GM23338 (cell line): ENCODE measurements around the gene RELL2.

Experiments
- CREB1 ChIP-seq: fragments of 250-450 bp; sonication (Bioruptor Pico); IDR thresholded peaks from 2 replicates; pipeline ENCODE4 v1.5.0; 2020; ENCODE audit warnings: low read depth, mild to moderate bottlenecking, moderate library complexity
- EZH2 ChIP-seq: fragments of 200-600 bp; sonication (generic); IDR thresholded peaks from one replicate; pipeline ENCODE4 v1.8.0; 2017; ENCODE audit warnings: antibody characterized with exemption, mild to moderate bottlenecking, low read depth; ENCODE audit not compliant: unreplicated experiment
- EZH2phosphoT487 ChIP-seq: fragments of 200-600 bp; sonication (generic); IDR thresholded peaks from one replicate; pipeline ENCODE4 v1.8.1; 2018; ENCODE audit warnings: antibody characterized with exemption; ENCODE audit not compliant: unreplicated experiment
- JUNB ChIP-seq: IDR thresholded peaks from one replicate; pipeline ENCODE4 v1.6.1; 2016; ENCODE audit warnings: antibody characterized with exemption; ENCODE audit not compliant: unreplicated experiment
- NANOG ChIP-seq: IDR thresholded peaks from 2 replicates; pipeline ENCODE4 v1.6.1; 2016; ENCODE audit warnings: antibody characterized with exemption, borderline replicate concordance
- POLR2AphosphoS5 ChIP-seq: IDR thresholded peaks from 2 replicates; pipeline ENCODE4 v1.6.1; 2016; ENCODE audit warnings: antibody characterized with exemption, low read depth
- ZNF331 ChIP-seq: fragments of 250-450 bp; sonication (Bioruptor Pico); IDR thresholded peaks from 2 replicates; pipeline ENCODE4 v1.5.0; 2020; ENCODE audit warnings: low read depth, mild to moderate bottlenecking, moderate library complexity
- TF ChIP-seq, protein P1 (sequence below), 2 experiments: fragments of 200-600 bp in 1 of 2; sonication (generic) in 1 of 2; conservative IDR thresholded peaks; 2 replicates each; pipeline versions ENCODE4 v1.5.1 to v1.6.1; 2016 to 2017; ENCODE audit warnings: antibody characterized with exemption in 2 of 2, low read depth in 2 of 2, mild to moderate bottlenecking in 2 of 2, moderate library complexity in 1 of 2
- TF ChIP-seq, protein P2 (sequence below): IDR thresholded peaks from 2 replicates; pipeline ENCODE4 v1.6.1; 2016; ENCODE audit warnings: antibody characterized with exemption
- TF ChIP-seq, protein P3 (sequence below): IDR thresholded peaks from one replicate; pipeline ENCODE4 v1.6.1; 2018; ENCODE audit warnings: antibody characterized with exemption; ENCODE audit not compliant: unreplicated experiment

DNA sequence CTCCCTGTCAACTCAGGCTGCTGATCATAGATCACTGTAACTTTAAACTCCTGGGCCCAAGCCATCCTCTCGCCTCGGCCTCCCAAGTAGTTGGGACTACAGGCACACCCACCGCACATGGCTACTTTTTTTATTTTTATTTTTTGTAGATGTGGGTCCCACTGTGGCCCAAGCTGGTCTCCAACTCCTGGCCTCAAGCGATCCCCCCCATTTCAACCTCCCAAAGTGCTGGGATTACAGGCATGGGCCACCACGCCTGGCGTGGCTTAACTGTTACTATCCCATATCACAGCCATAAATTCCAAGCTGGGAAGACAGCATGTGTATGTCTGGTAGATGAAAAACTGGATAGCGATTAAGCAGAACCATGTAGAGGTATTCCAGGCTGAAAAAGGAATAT lies 1.2 kb upstream of the RELL2 start:
- TF ChIP-seq EZH2 (no peak), CREB1 (no peak), POLR2AphosphoS5 (no peak), EZH2phosphoT487 (no peak), ZNF331 (CRISPR knock-in tag) (no peak), JUNB (no peak), NANOG (no peak)
- TF ChIP-seq, protein P1, sequence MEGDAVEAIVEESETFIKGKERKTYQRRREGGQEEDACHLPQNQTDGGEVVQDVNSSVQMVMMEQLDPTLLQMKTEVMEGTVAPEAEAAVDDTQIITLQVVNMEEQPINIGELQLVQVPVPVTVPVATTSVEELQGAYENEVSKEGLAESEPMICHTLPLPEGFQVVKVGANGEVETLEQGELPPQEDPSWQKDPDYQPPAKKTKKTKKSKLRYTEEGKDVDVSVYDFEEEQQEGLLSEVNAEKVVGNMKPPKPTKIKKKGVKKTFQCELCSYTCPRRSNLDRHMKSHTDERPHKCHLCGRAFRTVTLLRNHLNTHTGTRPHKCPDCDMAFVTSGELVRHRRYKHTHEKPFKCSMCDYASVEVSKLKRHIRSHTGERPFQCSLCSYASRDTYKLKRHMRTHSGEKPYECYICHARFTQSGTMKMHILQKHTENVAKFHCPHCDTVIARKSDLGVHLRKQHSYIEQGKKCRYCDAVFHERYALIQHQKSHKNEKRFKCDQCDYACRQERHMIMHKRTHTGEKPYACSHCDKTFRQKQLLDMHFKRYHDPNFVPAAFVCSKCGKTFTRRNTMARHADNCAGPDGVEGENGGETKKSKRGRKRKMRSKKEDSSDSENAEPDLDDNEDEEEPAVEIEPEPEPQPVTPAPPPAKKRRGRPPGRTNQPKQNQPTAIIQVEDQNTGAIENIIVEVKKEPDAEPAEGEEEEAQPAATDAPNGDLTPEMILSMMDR (conservative IDR thresholded peaks at IDR 0.05; ENCODE audit: low read depth in 2 of 2) = no peak
- TF ChIP-seq, protein P2, sequence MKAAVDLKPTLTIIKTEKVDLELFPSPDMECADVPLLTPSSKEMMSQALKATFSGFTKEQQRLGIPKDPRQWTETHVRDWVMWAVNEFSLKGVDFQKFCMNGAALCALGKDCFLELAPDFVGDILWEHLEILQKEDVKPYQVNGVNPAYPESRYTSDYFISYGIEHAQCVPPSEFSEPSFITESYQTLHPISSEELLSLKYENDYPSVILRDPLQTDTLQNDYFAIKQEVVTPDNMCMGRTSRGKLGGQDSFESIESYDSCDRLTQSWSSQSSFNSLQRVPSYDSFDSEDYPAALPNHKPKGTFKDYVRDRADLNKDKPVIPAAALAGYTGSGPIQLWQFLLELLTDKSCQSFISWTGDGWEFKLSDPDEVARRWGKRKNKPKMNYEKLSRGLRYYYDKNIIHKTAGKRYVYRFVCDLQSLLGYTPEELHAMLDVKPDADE = no peak
- TF ChIP-seq, protein P3, sequence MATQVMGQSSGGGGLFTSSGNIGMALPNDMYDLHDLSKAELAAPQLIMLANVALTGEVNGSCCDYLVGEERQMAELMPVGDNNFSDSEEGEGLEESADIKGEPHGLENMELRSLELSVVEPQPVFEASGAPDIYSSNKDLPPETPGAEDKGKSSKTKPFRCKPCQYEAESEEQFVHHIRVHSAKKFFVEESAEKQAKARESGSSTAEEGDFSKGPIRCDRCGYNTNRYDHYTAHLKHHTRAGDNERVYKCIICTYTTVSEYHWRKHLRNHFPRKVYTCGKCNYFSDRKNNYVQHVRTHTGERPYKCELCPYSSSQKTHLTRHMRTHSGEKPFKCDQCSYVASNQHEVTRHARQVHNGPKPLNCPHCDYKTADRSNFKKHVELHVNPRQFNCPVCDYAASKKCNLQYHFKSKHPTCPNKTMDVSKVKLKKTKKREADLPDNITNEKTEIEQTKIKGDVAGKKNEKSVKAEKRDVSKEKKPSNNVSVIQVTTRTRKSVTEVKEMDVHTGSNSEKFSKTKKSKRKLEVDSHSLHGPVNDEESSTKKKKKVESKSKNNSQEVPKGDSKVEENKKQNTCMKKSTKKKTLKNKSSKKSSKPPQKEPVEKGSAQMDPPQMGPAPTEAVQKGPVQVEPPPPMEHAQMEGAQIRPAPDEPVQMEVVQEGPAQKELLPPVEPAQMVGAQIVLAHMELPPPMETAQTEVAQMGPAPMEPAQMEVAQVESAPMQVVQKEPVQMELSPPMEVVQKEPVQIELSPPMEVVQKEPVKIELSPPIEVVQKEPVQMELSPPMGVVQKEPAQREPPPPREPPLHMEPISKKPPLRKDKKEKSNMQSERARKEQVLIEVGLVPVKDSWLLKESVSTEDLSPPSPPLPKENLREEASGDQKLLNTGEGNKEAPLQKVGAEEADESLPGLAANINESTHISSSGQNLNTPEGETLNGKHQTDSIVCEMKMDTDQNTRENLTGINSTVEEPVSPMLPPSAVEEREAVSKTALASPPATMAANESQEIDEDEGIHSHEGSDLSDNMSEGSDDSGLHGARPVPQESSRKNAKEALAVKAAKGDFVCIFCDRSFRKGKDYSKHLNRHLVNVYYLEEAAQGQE = no peak
